ENCODE results near the gene HSPA12B.

DNA sequence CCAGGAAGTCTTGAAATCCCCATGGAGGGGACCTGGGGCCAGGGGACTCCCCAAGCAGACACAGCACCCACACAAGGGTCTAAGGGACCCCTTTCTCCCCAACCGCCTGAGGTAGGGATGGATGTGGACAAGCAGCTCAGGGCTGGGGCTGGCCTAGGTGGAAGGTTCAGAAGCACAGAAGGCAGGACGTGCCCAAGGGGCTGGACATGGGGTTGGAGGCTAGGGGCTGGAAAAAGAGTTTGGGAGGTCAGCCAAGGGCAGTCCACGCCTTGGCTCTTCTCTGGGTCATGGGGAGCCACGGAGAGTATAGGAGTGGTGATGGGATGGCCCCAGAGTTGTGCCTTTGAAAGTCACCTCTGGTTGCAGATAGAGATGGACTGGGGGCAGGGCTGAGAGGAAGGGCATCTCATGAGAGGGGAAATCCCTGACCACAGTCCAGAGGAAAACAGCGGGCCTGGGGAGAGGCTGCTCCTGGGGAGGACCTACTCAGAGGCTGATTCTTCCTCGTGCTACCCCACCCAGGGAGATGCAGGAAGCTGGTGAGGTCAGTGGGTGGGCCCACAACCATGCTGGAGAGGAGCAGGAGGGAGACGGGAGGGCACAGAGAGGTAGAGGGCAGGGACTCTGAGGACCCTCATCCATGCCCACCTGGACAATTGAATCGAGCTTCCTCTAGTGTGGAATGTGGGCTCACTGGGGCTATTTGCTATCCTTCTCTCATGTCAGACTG is 2.5 kb upstream of the HSPA12B start:
- no peak for TF ChIP-seq FOS (IDR thresholded peaks at IDR 0.05; ENCODE audit: borderline replicate concordance, insufficient read depth, low read length)
- TF ChIP-seq CTCF (IDR thresholded peaks at IDR 0.05; ENCODE audit: extremely low read depth in 1 of 2, insufficient read depth in 1 of 2, low read depth in 1 of 2, low read length in 2 of 2): no peak
- TF ChIP-seq POLR2A (IDR thresholded peaks at IDR 0.05; ENCODE audit: low read depth, low read length): no peak
- no peak for TF ChIP-seq EZH2 (IDR thresholded peaks at IDR 0.05; ENCODE audit: borderline replicate concordance, low read depth, low read length, severe bottlenecking)
- TF ChIP-seq GATA2 (IDR thresholded peaks at IDR 0.05; ENCODE audit: insufficient read depth, insufficient read length, low read depth, low read length): no peak
- TF ChIP-seq POLR2AphosphoS5 (IDR thresholded peaks at IDR 0.05; ENCODE audit: insufficient read depth, low read depth, low read length): no peak
- no peak for TF ChIP-seq MYC (IDR thresholded peaks at IDR 0.05; ENCODE audit: low read depth, low read length)
